ENCODE measurements around the gene MCC.

MCC gene

DNA sequence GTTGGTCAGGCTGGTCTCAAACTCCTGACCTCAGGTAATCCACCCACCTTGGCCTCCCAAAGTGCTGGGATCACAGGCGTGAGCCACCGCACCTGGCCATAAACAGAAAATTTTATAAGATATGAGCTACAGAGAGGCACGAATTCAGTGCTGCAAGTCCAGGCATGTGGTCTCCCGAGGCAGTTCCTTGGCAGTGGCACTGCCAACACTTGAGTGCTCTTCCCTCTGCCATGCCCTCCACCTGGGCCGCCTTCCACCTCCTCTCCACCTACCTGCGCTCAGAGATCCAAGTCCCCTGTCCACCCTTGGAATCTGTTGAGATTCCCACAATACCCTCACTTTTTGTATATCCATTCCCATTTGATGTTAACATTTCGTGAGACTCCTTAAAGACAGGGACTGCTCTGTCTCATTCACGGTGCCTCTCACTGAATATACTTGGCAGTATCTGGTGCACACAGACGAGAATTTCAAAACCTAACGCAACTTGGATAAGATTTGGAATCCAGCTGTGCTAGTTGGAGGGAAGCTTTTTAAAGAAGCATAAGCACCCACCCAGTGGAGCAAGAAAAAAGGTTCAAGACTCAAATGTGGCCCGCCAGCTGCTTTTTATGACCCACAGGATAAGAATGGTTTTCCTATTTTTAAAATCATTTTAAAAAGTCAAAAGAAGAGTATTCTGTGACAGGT, 443.3 kb downstream of the MCC start:
- no peak for DNase-seq

DNA sequence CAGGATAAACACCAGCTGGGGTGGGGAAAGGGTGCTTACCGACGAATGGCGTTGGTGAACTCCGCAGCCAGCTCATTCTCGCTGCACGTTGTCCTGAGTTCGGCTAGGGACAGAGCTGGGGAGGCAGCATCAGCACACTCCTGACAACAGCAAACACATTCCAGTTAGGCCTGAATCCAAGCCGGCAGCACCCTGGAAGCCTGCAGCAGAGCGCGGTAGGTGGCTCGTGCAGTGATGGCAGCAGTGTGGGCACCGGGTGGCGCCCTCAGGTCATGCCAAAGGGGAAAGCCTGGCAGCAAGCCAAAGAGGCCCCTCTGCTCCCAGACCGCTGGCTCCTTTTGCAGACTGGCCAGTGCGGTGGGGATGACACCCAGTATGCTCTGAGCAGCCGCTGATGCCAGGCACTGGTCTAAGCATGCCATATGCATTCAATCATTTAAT, 444.7 kb downstream of the MCC start:
- DNase-seq, result no peak

DNA sequence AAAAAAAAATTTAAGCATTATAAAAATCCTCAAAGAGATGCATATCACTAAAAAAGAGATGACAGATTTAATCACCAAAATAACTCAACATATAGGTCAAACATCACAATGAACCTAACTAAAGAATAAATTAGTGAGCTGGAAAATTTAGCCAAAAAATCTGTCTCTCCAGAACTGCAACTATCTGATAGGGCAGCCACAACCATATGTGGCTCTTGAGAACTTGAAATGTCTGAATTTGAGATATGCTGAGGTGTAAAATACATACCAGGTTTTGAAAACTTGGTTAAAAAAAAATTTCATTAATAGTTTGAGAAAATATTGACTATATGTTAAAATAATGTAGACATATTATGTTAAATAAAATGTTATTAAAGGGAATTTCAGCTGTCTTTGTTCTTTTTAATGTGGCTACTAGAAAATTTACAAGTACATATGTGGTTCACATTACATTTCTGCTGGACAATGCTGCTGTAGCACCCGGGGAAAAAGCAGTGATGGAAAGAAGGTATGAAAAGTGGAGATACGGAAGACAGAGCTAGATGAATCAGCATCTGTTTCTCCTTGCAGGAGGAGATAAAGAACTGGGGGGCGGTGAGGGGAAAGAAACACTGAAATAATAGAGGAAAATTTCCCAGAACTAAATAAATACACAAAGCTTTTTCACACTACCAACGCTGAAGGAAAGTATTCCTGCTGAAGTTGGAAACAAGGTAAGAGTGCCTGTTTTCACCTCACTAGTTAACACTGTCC, 445.6 kb downstream of the MCC start:
- no peak for DNase-seq

DNA sequence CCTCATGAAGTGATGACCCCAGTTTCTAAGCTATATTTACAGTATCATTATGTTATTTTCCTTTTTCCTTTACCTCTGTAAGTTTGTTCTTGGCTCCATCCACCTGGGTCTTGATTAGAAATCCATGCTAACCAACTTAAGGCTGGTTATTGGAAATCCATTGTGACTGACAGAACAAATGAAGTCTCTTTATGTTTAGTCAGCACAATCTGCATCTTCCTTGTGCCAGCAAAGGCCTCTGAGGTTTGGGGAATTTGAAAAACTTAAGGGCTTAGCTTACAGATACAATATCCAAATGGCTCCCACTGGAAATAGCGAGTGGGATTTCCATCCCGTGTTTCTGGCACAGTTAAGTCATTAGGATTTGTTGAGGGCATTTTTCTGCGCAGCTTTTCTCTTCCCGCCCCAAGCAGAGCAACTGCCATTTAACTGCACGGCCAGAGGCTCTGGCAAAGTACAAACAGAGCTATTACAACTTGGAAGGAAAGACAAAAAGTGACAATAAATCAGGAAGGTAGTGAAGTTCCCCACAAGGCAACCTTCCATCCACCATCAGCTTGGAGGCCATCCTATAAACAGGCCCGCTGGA, 447.5 kb downstream of the MCC start:
- DNase-seq, result no peak

DNA sequence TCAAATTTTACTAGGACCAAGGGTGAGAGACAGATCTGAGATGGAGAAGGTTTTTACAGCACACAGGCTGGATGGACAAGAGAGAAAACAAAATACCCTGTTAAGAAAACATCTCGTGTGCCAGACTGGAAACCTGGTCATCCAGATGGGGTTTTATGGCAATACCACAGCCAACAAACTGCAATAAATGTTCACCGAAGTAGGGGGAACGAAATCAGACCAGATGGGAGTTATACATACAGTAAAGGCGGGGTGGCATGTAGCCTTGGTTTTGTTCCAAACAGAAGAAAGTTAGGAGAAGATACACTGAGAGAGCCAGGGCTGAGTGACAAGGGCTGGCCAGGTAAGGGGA, 448.3 kb downstream of the MCC start:
- DNase-seq, result no peak

DNA sequence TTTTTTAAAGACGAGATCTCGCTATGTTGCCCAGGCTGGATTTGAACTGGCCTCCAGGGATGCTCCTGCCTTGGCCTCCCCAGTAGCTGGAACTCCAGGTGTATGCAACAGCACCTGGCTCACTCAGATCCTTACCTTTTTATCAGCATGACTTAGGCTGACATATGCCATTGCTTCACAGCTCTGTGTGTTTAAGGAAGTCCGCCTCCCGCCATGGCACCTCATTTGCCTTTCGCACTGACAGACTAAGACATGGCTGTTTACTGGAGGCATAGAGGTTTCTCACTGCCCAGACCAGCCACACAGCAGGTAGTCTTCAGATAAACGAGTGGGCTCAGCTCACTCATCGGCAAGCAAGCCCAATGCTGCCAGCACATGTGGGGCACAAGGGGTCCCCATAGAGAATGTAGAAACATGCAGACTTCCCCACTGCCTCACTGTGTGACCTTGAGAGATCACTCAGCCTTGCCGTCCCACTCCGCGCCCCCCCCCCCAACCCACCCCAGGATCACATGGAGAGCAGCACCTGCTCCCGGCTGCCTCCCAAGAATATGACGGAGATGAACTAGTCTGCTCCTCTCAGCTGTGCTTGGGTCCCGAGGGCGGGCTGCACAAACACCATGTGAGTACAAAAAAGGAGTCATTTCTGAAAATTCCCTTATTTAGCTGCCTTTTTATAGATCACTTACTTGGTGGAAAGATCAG, 448.9 kb downstream of the MCC start:
- no peak for DNase-seq

DNA sequence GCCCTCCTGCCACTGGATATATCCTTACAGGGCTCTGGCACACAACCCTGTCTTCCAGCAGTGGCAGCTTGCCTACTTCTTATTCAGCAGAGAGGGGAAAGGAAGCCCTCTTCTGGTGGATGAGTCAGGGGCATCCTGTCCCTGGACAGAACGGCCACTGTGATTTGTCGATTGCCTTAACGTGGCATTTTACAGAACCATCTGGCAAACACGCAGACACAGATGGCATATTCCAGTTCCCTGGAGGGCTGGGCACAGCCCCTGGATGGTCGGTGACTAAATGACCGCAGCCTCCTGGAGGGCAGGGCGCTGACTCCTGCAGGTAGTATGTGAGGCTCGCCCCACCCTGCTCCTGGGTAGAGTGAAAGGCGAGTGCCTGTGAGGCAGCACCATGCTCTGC, 449.5 kb downstream of the MCC start:
- DNase-seq, result no peak

DNA sequence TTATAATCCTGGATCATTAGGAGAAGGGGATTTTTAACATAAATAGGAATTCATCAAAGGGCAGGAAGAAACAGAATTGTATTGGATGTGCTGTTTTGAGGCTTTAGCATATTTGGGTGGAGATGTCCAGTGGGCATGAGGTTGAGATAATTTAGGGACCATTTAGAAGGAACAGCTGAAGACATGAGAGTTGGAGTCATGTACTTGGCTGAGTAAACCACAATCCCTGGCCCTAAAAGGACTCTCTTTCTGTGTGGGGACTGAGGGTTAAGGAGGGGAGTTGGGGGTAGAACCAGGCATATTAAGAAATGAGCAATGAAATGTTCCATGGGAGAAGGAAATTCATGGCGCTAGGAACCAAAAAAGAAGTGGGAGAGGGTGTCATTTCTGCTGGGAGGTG, 450.1 kb downstream of the MCC start:
- DNase-seq, result no peak

DNA sequence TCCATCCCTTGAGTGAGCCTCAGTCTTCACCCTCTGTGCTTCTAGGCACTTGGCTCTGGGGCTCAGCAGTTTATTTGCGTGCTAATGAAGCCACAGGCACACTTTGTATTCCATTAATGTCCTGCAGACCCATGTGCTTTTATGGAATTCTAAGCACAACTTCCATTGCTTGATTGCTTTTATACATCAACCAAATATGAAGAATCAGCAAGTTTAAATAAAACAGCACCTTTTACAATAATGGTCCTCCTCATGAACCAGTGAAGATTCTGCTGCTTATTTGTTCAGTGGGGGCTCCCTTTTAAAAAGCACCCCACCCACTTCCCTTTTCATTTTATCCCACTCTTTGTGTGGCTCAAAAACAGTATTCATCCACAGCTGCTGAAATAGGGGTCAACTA, 451.4 kb downstream of the MCC start:
- no peak for DNase-seq

DNA sequence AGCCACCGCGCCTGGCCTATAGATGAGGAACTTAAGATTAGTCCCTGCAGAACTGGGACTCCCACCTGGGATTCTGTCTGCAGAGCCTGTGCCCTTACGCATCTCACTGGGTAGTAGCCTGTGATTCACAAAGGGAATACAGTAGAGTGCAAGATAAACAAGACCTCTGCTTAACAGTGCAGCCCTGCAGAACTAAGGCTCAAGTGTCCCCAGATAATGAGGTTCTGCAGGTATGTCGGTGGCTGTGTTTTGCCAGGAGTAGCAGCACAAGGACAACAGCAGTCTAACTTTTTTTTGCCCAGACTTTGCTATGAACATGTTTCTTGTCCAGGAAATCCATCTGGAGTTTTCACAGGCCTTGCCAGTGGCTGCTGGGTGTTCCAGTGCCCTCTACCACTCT, 451.9 kb downstream of the MCC start:
- no peak for DNase-seq

DNA sequence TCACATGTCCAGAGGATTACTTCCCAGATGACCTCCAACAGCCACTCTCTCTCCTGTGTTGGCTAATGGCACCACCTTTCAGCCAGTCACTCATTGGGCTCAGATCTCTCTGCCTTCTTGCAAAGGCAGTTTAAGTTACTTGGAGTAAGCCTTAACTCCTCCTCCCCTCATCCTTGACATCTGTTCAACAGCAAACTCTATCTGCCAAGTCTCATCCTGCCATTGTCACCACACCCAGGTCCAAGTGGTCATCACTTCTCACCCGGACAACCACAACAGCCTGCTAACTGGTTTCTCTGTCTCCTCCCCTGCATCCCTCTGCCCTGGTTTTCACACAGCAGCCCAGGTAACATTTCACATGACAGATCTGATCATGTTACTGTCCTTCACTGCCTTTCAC, 453.2 kb downstream of the MCC start:
- DNase-seq, result no peak

DNA sequence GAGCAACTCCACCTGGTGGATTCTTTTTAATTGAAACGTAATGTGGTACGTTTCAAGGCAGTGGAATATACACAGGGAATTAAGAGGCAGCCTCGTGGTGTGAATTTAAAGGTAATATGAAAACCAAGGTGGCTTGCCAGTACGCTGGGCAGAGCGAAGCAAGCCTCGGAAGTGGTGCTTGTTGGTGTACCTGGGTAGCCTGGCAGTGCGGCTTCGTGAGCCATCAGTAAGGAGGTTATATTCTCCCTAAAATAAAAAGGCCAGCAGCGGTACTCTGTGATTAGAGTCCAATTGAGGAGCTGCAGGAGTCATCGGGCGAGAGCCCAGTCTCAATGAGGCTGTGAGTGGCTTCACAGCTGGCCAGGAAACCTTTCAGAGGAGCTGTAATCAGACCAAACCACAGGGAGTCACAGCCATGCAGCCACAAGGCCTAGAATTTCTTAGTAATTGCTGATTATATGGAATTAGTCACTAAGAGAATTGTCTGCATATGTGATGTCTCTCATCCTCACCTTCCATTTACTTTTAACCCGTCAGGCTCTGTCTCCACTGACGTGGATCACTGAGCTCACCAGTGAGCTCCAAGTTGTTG, 454.0 kb downstream of the MCC start:
- no peak for DNase-seq

DNA sequence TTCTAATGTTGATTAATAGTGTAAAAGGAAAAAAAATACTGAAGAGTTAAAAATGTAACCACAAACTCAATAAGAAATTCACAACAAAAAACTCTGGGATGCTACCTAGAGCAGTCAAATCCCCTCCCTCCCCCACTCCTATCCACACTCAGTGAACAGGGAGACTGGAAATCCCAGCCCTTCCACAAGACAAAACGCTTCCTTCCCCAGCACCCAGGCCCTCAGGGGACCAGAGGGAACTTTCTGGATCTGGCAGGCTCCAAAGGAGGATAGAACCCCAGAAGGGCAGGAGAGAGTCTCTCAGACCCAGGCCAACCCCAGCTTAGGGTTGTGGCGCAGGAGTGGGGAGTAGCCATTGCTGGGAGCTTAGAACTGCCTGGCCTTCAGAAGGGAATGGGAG, 456.7 kb downstream of the MCC start:
- DNase-seq, result no peak

DNA sequence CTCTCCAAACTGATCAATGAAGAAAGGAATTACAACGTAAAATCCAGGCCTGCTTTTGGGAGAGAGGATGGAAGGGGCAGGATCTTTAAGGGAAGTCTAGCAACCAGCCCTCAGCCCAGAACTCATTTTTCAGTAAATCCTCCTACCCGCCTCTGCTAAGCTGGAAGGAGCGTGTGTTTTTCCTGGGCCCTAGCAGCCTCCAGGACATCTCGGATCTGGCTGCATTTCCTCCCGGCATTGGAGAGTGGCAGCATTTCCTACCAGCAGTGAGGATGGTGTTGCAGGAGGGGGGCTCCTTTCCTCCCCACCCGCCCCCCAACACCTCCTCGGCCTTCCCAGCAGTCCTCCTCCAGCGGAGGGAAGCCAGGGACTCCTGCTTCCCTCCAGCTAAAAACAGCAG, 457.1 kb downstream of the MCC start:
- DNase-seq, result no peak

DNA sequence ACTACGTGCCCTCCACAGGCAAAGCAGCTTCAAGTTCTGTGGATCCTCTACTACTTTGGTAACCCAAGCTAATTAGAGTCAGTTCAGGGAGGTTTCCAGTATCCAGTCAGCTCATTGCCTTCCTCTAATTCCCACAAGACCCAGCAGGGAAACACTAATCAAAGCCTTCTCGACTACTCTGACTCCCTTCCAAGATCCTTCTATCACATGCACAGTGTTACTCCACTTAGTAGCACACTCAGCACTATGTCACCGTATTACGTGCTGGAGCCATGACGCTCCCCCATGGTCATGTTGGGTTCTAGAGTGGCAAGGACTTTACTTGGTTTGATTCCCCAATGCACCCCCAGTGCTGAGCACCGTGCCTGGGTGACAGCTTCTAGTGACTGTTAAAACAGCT, 458.6 kb downstream of the MCC start:
- DNase-seq, result no peak

DNA sequence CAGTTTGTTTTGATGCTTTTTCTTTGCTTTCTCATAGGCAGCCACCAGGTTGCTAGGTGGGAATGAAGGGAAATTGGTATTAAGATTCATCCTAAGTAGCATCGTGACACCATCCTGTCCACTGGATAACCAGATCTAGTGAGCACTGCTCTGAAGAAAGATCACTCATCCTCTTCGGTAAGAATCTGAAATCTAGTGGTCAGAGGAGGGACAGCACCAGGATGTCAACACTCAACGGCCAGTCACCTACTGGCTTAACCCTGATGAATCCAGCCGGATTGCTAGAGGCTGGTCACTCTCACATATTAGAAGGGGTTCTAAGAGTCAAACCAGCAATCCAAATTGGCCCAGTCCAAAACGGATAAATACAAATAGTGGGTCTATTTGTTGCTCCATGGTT, 460.8 kb downstream of the MCC start:
- no peak for DNase-seq

DNA sequence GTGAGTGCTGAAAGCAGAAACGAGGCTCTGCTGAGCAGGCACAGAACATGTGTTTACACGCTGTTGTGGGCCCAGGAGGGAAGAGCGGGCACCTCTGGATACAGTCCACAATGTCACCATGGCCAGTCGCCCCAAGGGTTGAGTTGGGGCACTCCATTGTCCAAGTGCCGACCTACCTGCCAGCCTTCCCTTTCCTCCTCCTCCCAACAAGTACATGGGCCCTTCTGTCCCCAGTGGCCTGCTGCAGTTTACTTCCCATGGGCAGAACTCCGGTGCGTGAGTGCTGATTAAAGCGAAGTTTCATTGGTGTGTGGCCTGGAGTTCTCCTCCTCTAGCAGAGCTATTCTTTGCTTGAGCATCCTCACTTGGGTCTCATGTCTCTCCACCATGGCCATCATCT, 461.2 kb downstream of the MCC start:
- no peak for DNase-seq

DNA sequence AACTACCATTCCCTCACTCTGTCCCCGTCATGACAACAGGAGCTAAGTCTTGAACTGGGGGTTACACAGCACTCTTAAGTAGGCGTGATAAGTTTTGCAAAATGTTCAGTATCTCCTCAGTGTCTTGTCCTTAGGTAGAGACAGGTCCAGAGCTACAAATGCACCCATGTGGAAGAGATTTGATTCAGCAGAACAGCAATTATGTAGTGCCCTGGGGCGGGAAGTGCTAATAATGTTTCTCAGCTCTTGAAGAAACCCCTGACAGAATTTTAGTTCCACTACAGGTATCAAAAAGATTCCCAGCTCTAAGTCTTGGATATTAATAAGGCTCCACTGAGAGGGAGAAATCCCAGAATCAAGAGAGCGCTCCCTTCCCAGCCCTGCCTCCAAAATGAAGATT, 462.0 kb downstream of the MCC start:
- DNase-seq, result no peak

DNA sequence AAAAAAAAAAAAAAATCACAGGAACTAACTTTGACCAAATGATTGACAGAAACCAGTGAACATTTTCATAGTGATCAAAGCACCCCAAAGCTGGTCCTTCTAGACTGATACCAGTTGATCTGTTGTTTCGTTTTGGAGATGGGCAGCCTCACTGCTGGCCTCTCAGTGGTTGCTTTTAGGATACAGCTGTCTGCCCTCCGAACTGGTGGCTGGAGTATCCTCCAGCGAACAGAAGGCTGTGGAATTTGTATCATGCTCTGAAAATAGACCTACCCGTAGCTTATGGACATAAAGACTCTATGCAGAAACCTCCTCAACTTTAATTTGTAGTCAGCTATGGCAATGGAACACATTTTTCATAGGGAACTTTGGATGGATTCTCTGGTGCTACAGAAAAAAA, 462.7 kb downstream of the MCC start:
- DNase-seq, result no peak

DNA sequence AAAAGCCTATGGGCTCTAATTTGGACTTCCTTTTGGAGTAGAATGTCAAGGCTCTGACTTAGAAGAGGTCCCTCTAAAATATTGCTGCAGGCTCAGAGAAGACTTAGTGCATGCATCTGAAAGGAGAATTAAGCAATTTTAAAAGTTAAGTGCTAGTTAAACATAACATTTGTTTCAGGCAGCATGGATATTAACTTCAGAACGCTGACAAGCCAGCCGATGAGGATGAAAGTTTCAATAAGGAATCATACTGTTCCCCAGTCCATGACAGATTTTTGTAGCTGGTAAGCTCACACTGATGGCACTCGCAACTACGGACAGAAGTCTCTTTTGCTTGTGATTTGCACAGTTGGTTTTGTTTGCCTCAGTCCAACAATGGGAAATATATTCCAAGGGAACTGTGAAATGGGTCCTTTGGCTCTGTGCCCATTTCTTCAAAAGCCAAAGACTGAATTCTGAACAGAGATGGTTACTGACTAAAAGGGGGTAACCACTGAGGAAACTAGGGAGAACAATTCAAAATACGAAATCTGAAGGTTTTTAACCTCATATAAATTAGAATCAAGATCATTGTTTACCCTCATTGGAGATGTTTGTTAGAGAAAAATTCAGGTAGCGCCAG, 464.1 kb downstream of the MCC start:
- no peak for DNase-seq

DNA sequence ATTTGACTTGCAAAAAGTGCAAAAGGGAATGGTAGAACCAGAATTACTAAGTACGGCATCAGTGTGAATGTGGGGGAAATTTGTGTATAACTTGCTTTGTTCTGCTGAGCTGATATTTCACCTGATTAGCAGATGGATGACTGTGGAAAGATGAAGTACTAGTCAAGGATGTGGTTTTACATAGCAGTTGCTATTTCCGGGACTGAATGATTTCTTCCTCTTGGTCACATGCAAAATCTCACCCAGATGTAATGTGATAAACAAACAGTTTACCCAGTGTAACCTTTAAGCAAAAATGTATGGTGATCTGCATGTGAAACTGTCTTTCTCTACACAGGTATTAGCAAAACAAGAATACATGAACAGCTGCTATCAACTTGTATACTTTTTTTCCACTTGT, 465.6 kb downstream of the MCC start:
- DNase-seq, result no peak

DNA sequence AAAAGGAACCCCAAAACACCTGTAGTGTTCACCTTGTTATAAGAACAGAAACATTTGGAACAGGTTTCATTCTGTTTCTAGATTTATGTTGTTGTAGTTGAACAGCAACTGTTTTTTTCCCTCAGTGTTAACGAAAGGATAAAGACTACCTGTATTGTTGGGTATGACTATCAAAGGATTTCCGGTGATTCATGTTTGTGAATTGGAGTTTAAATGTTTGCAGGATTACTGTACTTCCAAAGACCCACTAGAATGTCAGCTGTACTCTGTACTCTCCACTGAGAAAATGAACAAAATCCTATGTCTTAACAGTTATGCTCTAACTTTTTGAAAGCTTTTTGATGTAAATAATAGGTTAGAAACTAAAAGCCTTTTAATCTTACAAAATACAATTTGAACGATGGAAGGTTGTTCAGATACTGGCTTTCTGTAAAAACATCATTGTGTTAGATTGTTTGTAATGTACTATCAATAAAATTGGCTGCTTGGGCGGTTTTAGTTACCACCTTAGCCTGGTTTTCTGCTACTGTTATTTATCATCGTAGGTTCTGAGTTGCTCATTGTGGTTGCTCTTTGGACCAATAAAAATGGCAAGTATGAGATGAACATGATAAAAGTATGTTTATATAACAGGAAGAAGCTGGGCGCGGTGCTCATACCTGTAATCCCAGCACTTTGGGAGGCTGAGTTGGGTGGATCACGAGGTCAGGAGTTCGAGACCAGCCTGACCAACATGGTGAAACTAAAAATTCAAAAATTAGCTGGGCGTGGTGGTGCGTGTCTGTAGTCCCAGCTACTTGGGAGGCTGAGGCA, 467.6 kb downstream of the MCC start:
- no peak for DNase-seq
